ENCODE measurements around the gene SMIM5. TPM values are rescaled to one million over a fixed set of nuclear protein-coding genes. Genes with fewer than 3 reads are reported as not detected.

Gene SMIM5
- total and polyA plus RNA-seq, 2 of the 13 experiments (the other 11 are each of a cell fraction or from before 2014, with no cell fraction given): not detected

- TF ChIP-seq REST (IDR thresholded peaks at IDR 0.05; ENCODE audit: borderline replicate concordance in 1 of 2, low read depth in 1 of 2, low read length in 2 of 2) (no peak), RFX1 (IDR thresholded peaks at IDR 0.05) (no peak), ZNF569 (CRISPR knock-in tag; IDR thresholded peaks at IDR 0.05; ENCODE audit: borderline replicate concordance) (no peak), RFXAP (CRISPR knock-in tag; IDR thresholded peaks at IDR 0.05; ENCODE audit: borderline replicate concordance) (peak; percentile 21; the same call in 1 of the 2 replicates), ZNF83 (CRISPR knock-in tag; IDR thresholded peaks at IDR 0.05; ENCODE audit: borderline replicate concordance) (no peak), KDM3A (CRISPR knock-in tag; IDR thresholded peaks at IDR 0.05; ENCODE audit: low read depth) (peak; percentile 19; the same call in 1 of the 2 replicates), IKZF5 (CRISPR knock-in tag; IDR thresholded peaks at IDR 0.05) (no peak), USF2 (IDR thresholded peaks at IDR 0.05; ENCODE audit: low read depth, low read length) (peak; percentile 25; the same call in 1 of the 2 replicates), USF2 (CRISPR knock-in tag; IDR thresholded peaks at IDR 0.05; ENCODE audit: borderline replicate concordance) (0 out of 2 replicates have a peak, but pooled peaks have one; percentile 59), ZBTB7B (CRISPR knock-in tag; IDR thresholded peaks at IDR 0.05) (no peak), POLR2AphosphoS2 (IDR thresholded peaks at IDR 0.05; ENCODE audit: low read depth, low read length) (no peak), SRSF1 (optimal IDR thresholded peaks at IDR 0.05; ENCODE audit: low read depth, low read length) (no peak), KDM2A (CRISPR knock-in tag; IDR thresholded peaks at IDR 0.05; ENCODE audit: borderline replicate concordance, low read depth) (peak; percentile 54; the same call in 1 of the 2 replicates), SMAD3 (CRISPR knock-in tag; IDR thresholded peaks at IDR 0.05) (peak; percentile 33; the same call in 1 of the 2 replicates), FOXC1 (CRISPR knock-in tag; IDR thresholded peaks at IDR 0.05; ENCODE audit: borderline replicate concordance) (peak; percentile 80; the same call in 1 of the 2 replicates), ZNF367 (CRISPR knock-in tag; IDR thresholded peaks at IDR 0.05; ENCODE audit: borderline replicate concordance) (no peak), ATF6 (CRISPR knock-in tag; conservative IDR thresholded peaks at IDR 0.05) (no peak), TFDP2 (CRISPR knock-in tag; IDR thresholded peaks at IDR 0.05) (no peak)
These were observed 22.9 kb upstream of the SMIM5 start (continued) for GRCh38 chr17:75610103-75610984.

Measured in HepG2 (cell line).